NCI-H2171 treated with DMSO at 0.1 percent for 48 hours (cell line): Measurements from ENCODE around the gene IL17F.
A peak's percentile ranks its signal among the peaks of the same experiment; 100 is the strongest.
"Not testable (repeated sequence)": the region's sequence is repeated elsewhere in the genome, so short reads cannot be mapped to it uniquely, and the experiment has no call there.

ENCODE experiments used
- DNase-seq: peaks from one replicate; lab custom pipeline; 2025; lab: John Stamatoyannopoulos, UW

The IL17F gene

DNA sequence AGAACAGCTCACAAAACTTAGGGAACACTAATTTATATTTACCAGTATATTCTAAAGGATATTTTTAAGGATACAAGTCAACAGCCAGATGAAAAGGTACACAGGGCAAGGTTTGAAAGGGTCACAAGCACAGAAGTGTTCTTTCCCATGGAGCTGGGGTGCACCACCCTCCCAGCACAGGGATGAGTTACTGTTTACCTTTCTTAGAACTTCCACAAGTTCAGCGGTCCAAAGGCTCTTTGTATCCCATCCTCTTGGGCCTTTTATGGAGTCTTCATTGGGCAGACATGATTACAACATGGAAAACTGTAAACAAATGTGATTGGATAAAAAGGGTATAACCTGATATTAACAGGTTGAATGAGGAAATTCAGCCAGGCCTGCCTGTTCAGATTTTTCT lies 1.1 kb upstream of the IL17F start:
- no peak for DNase-seq

DNA sequence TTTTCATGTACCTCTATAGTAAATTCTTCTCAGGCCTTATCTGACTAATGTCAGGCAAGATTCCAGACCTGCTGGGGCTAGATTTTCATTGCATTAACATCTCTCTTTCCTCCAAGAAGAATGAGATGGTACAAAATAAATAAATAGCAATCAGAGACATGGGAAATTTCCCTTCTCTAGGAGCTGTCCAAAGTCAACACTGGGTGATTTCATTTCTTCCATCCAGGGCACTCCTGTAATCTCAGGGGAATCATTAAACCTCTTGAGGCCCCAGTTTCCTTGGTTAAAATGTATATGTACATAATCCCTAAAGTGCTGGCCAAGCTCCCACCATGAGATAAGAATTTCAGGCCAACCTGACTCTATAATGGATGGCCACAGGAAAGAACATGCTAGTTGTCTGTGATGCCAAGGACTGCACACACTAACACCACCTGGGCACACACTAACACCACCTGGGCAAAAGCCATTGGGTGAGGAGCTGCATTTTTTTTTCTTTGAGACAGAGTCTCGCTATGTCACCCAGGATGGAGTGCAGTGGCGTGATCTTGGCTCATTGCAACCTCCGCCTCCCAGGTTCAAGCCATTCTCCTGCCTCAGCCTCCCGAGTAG lies 912 bp downstream of the IL17F start:
- DNase-seq, result no peak

DNA sequence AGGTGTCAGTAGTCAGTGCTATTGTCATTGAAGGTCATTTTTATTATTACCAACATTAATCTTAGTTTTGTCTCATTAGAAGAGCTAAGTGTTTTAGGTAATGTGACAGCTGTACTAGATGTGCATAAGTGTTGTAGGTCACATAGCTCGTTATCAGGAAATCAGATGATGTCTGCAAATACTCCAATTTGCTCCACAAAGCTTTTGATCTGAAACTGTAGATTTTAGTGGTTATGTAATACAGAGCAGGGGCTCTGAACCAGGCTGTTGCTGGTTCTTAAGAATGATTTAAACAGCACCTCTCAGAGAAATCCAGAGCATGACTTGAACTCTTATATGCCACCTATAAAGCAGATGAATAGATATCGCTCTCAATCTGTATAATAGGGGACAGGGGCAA lies 2.5 kb downstream of the IL17F start:
- DNase-seq, result no peak

DNA sequence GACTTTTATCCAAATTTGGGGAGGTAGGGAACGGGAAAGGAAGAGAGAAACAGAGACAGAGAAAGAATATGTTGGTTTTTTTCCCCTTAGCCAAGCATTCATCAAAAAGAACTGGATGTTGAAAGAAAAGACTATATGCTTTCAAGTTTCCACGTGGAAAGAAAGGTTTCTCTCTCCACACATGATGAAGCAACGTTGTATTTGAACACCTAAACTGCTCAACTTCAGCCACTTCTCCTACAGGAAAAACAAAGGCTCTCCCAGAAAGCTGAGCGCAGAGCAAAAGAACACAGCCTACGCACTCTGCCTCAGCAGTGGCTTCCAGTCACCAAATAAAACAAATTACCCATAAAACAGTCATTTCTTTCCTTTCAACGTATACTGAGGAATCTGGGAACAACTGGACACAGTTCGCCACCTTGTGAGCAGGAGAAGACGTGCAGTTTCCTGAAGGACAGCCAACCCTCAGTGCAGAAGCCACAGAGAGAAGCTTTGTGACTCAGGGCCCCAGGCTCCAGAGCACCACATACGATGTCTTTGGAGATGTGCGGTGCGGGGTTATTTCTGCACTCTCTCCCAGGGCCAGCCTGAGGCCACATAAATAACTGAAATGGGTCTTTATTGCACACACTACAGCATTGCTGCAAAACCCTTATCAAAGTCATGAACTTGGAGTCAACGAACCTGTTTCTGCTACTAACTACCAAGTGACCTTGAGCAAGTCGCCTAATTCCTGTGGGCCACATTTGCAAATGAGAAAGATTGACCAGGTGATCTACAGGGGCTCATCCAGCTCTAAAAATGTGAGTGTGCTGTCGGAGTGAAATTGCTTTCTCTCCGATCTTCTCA lies 10.1 kb downstream of the IL17F start:
- peak; percentile 4 for DNase-seq

DNA sequence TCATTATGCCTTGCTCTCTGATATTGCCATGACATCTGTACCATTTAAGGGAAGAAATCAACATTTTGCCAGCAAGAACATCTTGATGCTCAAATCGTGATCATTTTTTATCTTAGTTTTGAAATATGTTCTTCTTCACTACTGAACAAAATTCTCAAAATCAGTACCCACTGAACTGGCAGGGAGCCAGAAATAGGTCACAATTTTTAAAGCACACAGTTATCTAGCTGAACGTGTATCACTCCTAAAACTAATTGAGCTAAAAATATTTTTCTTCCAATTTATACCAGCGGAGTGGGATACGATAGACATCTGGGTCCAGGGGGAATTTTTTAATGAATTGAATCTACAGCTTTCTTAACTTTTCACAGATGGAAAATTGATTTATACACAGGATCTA lies 11.3 kb downstream of the IL17F start:
- DNase-seq, result no peak

DNA sequence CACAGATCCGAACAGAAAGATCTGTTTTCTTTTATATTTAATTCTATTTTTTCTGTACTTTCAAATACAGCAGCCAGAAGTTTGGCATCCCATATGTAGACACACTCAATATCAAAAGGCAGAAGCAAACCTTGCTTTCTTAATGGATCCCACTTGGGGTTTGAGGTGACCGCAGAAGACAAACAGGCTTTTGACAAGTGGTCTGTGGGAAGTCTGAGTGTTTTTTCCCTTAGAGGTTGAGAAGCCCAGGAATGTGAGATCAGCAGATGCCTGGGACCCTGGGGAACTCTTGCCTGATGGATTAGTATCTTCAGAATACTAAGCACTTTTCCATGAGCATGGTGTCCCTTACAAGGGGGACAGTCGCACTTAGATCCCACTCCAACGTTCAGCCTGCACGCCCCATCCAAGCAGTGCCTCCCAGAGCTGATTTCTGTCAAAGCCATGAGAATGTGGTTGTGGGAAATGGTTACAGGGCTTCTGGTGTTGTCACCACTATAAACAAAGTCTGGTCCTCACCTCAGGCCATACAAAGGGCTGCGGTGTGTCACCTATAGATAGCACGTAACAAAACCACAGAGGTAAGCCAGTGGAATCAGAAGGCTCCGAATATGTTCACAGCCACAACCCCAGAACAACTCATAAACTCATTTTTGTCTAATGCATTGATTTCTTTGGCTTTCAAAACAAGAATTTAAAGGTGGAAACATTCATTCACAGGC lies 12.7 kb downstream of the IL17F start:
- DNase-seq, result no peak

DNA sequence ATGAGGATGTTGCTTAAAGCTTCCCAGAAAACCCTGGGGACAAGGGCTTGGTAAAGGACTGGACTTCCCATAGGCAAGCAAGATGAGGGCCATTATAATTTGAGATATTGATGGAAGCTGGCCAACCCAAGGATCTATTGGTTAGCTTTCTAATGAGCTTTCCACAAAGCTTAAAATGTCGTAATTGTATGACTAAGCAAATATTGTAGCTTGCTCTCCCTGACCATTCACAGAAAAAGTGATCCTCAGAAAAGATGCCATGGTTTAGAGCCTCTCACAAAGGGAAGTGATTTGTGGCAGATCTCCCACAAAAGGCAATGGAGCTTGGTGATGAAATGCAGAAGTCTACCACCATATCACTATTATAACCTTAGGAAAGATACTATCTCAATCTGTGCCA lies 13.6 kb downstream of the IL17F start:
- no peak for DNase-seq

DNA sequence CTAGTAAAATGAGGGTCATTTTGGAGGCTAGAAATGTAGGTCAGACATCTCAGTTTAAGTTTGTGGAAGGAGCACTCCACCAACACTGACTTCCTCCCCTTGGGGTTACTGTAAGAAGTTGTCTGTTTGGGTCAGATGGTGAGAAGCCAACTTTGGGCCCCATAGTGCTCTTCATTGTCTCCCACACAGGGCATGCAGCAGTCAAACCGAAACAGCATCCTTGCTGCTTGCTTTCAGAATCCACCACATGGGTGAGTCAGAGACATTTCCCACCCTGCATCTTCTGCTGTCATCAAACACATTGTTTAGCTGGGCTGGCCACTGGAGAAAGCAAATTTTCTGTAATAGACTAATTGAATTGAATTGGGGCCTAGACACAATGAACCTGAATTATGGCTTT lies 16.8 kb downstream of the IL17F start:
- no peak for DNase-seq

DNA sequence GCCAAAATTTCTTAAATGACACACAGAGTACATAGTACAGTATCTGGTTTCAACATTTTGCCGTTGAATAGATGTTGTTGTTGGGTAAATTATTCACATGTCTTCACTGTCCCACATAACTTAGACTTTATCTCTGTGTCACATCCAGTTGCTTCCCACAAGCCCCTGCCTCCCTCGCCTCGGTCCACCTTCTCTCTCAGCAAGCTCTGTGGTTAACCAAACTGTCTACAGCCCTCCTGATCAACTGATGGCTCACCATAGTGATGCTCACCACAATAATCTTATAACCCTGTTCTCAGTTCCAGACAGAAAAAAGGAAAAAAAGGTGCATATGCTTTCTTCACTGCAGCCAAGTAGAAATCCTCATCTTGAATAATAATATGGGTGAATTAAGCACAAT lies 23.0 kb downstream of the IL17F start:
- no peak for DNase-seq

DNA sequence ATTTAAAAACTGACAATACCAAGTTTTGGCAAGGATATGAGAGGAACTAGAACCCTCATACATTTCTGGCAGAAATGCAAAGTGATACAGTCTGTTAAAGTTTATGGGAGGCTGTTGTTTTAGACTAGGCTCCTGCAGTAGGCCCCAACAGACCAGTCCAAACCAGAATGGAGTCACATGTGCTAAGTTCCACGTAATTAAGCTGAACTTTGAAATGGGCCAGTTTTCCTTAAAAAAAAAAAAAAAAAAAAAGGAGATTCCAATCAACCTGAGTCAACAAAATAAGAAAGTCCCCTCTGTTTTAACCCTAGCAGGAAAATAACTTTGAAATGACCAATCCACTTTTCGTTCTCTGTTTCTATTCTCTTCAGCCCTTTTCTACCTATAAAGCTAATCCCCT lies 26.5 kb downstream of the IL17F start:
- no peak for DNase-seq

DNA sequence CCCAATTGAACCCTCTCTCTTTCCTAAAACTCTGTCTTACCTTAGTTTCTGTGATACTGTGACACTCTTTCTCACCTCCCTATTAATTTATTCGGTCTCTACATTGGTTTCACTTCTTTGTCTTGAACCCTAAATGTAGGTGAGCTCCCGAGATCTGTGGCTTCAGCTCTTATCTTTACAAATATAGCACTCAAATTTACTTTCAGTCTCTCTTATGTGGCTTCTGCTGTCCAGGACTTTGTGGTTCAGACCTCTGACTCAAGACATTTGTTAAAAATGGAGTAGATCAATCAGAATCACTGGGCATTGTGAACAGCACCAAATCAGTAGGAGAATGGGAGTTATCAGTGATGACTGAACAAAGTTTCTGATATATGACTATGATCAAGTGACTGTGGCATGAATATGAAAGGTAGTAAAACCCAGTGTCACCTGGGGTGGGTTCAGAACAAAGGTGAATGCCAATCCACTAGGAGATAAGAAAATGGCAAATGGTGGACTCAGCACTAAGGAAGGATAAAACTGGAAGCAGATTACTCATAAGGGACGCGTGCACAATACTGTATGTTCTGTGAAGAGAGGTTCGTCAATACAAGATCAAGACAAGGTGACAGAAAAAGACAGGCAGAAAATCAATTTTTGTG lies 27.2 kb downstream of the IL17F start:
- no peak for DNase-seq

DNA sequence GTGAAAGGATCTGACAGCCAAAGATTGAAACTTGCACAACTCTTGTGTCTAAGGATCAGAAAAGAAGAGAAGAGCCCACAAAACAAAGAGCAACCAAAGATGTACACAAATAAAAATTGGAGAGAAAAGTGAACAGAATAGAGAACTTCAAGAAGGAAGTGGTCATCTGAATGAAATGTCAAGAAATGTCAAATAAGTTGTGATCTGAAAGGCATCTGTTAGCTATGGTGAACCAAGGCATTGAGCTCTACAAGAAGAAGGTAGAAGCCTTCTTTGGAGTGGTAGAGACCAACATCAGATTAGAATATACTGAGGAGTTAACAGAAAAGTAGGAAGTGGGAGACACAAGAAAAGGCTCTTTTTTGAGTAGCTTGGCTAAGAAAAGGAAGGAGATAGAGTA lies 28.5 kb downstream of the IL17F start:
- DNase-seq, result no peak

DNA sequence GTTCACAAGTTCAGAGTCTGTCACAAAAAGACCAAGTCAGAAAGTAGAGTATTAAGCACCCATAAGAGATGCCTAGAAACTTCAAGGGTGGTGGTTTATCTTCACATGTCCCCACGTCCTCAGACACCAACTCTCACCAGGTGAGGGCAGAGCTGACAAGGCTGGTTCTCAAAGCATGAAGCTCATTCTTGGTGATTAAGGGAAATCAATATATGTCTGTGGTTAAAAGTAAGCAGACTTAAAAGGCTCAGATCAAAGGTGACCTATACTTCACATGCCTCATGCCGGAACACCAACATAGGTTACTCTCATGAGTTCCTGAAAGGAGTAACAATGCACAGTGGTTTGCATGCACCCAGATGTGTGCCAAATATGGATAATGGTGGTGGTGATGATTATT lies 31.2 kb downstream of the IL17F start:
- no peak for DNase-seq

DNA sequence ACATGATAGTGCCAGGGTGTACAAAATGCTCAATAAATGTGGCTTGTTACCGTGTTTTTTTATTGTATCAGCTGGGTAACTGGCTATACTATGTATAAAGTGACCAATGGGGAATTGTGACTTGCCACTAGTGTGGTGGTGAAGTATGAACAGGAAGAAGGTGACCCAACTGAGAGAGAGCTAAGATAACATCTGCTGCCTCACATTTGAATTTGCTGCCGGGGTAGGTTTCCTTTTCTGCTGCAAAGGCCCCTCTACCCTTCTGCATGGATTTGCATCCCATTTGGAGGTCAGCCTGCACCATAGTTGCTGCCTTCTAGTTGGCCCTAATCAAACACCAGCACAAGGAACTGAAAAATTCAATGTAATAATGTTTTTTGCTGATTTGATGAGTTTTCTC lies 34.1 kb downstream of the IL17F start:
- no peak for DNase-seq

DNA sequence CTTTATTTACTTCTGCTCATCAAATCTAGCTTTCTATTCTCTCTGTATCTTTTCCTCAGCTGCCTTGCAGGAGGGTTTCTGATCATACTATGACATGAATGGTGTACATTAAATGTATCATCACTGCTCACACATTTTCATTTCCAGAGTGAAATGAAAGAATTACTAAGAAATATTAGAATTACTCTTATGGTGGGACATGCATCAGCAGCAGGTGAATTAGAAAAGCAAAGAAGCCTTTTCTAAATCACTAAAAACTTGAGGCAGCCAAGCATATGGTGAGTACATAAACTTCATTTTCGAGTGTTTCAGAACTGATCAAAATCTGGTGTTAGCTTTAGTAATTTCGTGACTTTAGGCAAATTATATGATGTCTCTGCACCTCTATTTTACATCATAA lies 34.5 kb downstream of the IL17F start:
- no peak for DNase-seq

DNA sequence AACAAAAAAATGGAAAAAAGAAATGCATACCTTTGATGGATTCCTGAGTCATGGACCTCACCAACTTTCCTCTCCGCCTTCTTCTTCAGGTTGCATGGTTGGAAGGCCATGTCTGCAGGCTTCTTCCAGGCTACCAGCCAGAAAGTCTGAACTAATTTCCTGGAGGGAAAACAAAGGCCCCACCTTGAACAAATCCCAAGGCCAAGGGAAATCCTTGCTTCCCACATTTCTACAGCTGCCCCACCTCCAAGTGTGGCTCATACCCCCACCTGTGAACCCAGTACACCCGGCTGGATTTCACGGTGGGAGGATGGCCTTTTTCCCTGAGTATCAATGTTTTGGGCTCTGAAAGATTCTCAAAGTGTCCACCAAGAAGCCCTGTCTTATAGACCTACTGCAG lies 35.7 kb downstream of the IL17F start:
- no peak for DNase-seq

DNA sequence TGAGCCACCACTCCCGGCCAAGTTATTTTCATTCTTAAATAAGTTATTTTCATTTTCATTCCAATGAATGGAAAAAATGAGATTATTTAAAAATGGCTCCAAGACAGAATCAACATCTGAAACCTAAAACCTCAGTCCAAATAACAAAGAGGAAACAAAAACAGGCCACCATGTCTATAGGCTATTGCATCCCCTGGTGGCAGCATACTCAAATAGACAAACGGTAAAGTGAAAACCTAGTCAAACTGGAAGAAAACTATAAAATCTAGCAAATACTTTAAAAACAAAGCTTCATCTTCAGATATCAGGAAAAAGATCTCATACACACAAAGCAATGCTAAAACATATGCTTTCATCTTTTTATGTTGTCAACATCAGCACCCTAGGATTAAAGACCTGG lies 37.2 kb downstream of the IL17F start:
- DNase-seq, result no peak

DNA sequence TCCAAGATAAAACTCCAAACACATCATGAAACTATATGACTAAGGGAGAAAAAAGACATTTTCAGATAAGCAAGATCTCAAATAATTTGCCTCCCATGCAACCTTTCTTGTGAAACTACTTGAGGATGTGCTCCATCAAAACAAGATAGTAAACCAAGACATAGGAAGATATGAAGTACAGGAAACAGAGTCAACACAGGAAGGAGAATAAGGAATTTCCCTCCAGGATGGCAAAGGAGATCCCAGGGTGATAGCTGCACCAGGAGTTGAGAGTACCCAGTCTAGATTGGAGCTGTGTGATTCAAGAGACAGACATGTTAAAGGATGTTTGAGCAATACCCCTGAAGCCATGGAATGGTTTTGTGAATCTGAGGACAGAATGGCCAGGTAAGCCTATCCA lies 42.8 kb downstream of the IL17F start:
- no peak for DNase-seq

DNA sequence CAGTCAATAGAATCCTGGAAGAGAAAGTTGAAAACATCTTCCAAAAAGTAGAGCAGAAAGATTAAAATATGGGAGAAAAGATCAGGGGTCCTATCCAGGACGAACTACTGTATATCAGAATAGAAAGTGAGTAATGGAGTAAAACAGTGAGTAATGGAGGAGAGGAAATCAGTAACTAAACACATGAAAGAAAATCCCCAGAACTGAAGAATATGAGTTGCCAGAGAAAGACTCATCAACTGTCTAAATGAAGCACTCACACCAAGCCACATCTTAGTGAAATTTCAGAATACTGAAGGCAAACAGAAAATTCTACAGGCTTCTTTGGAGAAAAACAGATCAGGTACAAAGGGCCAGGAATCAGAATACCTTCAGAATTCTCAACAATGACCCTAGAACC lies 43.3 kb downstream of the IL17F start:
- no peak for DNase-seq

DNA sequence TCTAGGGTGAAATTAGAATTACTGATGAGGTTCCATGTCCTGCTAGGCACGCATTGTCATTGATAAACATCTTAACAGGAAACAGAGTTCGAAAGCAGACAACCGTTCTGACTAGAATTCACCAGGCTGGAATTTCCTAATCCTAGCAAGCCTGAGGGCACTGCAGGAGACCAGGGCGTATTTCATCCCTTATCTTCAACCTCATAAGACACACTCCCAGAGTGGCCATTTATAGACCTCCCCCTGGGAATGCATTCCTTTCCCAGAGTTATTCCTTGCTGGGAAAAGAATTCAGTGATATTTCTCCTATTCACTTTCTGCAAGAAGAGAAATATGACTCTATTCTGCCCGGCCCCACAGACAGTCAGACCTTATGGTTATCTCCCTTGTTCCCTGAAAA lies 44.2 kb downstream of the IL17F start:
- not testable (repeated sequence) for DNase-seq

DNA sequence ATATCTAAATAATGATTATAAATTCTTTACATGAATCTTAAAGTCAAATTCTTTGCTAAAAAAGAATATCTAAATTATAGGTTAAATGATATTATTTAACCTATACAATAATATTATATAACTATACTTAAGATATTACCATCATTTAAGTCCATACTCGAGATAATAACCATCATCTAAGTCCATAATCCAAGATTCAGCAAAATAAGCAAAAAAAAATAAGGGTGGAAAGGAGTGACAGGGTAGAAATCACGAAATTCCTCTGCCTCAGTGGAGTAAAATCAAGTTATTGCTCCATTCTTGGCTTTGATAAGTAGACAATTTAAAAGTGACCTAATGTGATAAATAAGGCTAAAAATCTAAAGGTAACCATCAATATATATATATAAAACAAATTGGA lies 48.4 kb downstream of the IL17F start:
- no peak for DNase-seq

DNA sequence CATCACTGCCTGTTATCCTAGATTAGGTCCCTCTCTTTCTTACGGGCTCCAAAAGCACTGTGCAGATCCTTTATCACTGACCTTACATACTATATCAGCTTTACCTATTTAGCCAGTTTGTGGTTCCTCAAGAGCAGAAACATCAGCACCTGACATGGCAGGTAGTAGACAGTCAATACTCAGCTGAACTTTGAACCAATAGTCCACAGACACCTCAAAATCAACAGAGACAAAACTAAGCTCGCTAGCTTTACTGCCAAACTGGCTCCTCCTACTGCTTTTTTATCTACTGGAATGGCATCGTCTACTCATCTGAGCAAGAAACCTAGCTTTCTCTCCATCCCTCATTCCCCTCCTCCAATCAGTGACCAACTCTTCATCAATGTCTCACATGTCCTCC lies 52.5 kb downstream of the IL17F start:
- no peak for DNase-seq

DNA sequence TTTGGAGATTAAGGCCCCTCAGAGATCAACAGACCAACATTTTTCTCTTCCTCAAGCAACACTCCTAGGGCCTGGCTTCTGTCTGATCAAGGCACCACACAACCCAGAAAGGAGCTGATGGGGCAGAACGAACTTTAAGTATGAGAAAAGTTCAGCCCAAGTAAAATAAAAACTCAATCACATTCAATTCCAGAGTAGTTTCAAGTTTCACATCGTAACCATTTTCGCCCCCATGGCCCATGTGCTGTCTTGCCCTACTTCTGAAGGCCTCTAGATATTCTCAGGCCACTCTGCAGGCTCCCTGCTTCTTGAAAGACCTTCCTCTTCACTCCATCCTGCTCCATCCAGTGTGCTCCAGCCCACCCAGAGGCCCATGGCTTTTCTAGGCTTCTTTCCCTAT lies 53.9 kb downstream of the IL17F start:
- no peak for DNase-seq
